ENCODE results near the gene SYT8.

DNA sequence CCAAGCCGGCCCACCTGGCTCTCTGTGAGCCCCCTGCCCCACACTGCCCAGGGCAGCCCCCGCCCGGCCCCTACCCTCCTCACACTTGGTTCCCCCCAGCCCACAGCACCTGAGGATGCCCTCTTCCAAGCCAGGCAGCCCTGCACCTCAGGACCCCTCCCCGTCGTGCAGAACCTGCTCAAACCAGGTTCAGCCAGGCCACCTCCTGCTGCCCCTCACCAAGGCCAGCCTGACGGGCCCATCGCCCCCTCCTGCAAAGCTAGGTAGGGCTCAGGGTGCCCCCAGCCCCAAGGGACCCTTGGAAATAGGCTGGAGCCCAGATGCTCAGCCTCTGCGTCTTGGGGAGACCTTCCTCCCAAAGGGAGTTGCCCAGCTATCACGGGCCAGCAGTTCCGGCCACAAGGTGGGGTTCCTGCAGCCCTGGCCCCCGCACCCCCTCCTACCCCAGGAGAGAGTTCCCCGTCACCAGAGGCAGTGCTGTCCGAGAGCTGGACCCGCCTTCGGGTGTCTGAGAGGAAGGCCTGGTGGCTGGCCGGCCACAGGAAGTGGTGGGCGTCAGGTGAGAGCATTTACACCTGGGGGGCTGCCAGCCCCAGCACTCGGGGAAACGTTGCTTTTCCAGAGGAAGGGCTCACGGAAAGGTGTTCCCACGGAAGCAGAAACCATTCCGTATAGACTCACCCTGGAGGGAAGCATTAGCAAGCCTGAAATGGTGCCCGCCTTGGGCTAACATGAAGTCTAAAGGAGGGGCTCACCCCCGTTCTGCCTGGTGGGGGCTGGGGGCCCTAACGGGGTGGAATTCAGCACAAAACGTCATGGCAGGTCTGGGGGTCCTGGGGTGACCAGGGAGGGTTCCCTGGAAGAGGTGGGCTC, 3.2 kb upstream of the SYT8 start:
- TF ChIP-seq, protein P1, sequence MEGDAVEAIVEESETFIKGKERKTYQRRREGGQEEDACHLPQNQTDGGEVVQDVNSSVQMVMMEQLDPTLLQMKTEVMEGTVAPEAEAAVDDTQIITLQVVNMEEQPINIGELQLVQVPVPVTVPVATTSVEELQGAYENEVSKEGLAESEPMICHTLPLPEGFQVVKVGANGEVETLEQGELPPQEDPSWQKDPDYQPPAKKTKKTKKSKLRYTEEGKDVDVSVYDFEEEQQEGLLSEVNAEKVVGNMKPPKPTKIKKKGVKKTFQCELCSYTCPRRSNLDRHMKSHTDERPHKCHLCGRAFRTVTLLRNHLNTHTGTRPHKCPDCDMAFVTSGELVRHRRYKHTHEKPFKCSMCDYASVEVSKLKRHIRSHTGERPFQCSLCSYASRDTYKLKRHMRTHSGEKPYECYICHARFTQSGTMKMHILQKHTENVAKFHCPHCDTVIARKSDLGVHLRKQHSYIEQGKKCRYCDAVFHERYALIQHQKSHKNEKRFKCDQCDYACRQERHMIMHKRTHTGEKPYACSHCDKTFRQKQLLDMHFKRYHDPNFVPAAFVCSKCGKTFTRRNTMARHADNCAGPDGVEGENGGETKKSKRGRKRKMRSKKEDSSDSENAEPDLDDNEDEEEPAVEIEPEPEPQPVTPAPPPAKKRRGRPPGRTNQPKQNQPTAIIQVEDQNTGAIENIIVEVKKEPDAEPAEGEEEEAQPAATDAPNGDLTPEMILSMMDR (IDR thresholded peaks at IDR 0.05) = no peak
- TF ChIP-seq POLR2AphosphoS5 (IDR thresholded peaks at IDR 0.05) = no peak

Data from breast epithelium (tissue), 3 donors.